Measurements from ENCODE around the gene SMAP1. TPM values are rescaled to one million over a fixed set of nuclear protein-coding genes. Genes with fewer than 3 reads are reported as not detected.

SMAP1 gene
- total RNA-seq, 1 experiment from 2014 or later = 19.5 TPM

GRCh38 chr6:70813885-70814284 lies 146.2 kb downstream of the SMAP1 start:
- no peaks in the 10 kb centered on the region for H3K4me1 ChIP-seq (replicated peaks)
- H3K4me3 ChIP-seq = no peak overlapping the region
- no peak overlapping the region for H3K27ac ChIP-seq
- H3K36me3 ChIP-seq = no peaks in the 10 kb centered on the region
- no peaks in the 10 kb centered on the region for H3K27me3 ChIP-seq (replicated peaks)
- H3K9me3 ChIP-seq (replicated peaks) = no peaks in the 10 kb centered on the region
- DNase-seq (ENCODE audit: low read depth in 1 of 2, low spot score in 2 of 2) = no peak

- DNase-seq (ENCODE audit: low read depth in 1 of 2, low spot score in 2 of 2) = no peak
Measured at GRCh38 chr6:70819646-70820045, 152.0 kb downstream of the SMAP1 start.

GRCh38 chr6:70820778-70821177 lies 153.1 kb downstream of the SMAP1 start:
- no peak for DNase-seq (ENCODE audit: low read depth in 1 of 2, low spot score in 2 of 2)
- H3K4me3 ChIP-seq = no peak overlapping the region
- no peaks in the 10 kb centered on the region for H3K27me3 ChIP-seq (replicated peaks)
- H3K27ac ChIP-seq = no peak overlapping the region
- no peaks in the 10 kb centered on the region for H3K4me1 ChIP-seq (replicated peaks)
- no peaks in the 10 kb centered on the region for H3K36me3 ChIP-seq
- H3K9me3 ChIP-seq (replicated peaks) = no peaks in the 10 kb centered on the region

More at GRCh38 chr6:70819646-70820045, 152.0 kb downstream of the SMAP1 start:
- Histone ChIP-seq H3K36me3 (no peaks in the 10 kb centered on the region), H3K4me3 (no peak overlapping the region), H3K27ac (no peak overlapping the region), H3K27me3 (replicated peaks) (no peaks in the 10 kb centered on the region), H3K9me3 (replicated peaks) (no peaks in the 10 kb centered on the region), H3K4me1 (replicated peaks) (no peaks in the 10 kb centered on the region)

GRCh38 chr6:70821751-70822150 lies 154.1 kb downstream of the SMAP1 start:
- H3K27ac ChIP-seq = no peak overlapping the region
- no peaks in the 10 kb centered on the region for H3K9me3 ChIP-seq (replicated peaks)
- no peaks in the 10 kb centered on the region for H3K4me1 ChIP-seq (replicated peaks)
- H3K4me3 ChIP-seq = no peak overlapping the region
- no peak for DNase-seq (ENCODE audit: low read depth in 1 of 2, low spot score in 2 of 2)
- H3K27me3 ChIP-seq (replicated peaks) = no peaks in the 10 kb centered on the region
- H3K36me3 ChIP-seq = no peaks in the 10 kb centered on the region

- Histone ChIP-seq H3K36me3 (no peaks in the 10 kb centered on the region), H3K4me1 (replicated peaks) (no peaks in the 10 kb centered on the region), H3K9me3 (replicated peaks) (no peaks in the 10 kb centered on the region), H3K27ac (no peak overlapping the region), H3K4me3 (no peak overlapping the region), H3K27me3 (replicated peaks) (no peaks in the 10 kb centered on the region)
- no peak for DNase-seq (ENCODE audit: low read depth in 1 of 2, low spot score in 2 of 2)
Measured at GRCh38 chr6:70823651-70824050, 156.0 kb downstream of the SMAP1 start.

- Histone ChIP-seq H3K4me3 (no peak overlapping the region), H3K27me3 (replicated peaks) (no peaks in the 10 kb centered on the region), H3K4me1 (replicated peaks) (no peaks in the 10 kb centered on the region), H3K36me3 (no peaks in the 10 kb centered on the region), H3K9me3 (replicated peaks) (no peaks in the 10 kb centered on the region), H3K27ac (no peak overlapping the region)
- no peak for DNase-seq (ENCODE audit: low read depth in 1 of 2, low spot score in 2 of 2)
Measured at GRCh38 chr6:70831427-70831826, 163.7 kb downstream of the SMAP1 start.

GRCh38 chr6:70834520-70834919 lies 166.8 kb downstream of the SMAP1 start:
- no peaks in the 10 kb centered on the region for H3K27me3 ChIP-seq (replicated peaks)
- H3K36me3 ChIP-seq = no peaks in the 10 kb centered on the region
- H3K9me3 ChIP-seq (replicated peaks) = no peaks in the 10 kb centered on the region
- no peaks in the 10 kb centered on the region for H3K4me1 ChIP-seq (replicated peaks)
- no peak overlapping the region for H3K4me3 ChIP-seq
- DNase-seq (ENCODE audit: low read depth in 1 of 2, low spot score in 2 of 2) = no peak
- H3K27ac ChIP-seq = no peak overlapping the region

- Histone ChIP-seq H3K9me3 (replicated peaks) (no peaks in the 10 kb centered on the region), H3K27ac (no peak overlapping the region), H3K4me1 (replicated peaks) (no peaks in the 10 kb centered on the region), H3K4me3 (no peak overlapping the region), H3K36me3 (no peaks in the 10 kb centered on the region), H3K27me3 (replicated peaks) (no peaks in the 10 kb centered on the region)
- no peak for DNase-seq (ENCODE audit: low read depth in 1 of 2, low spot score in 2 of 2)
Measured at GRCh38 chr6:70838907-70839285, 171.2 kb downstream of the SMAP1 start.

- Histone ChIP-seq H3K27me3 (replicated peaks) (no peaks in the 10 kb centered on the region), H3K36me3 (no peaks in the 10 kb centered on the region), H3K27ac (no peak overlapping the region), H3K4me3 (no peak overlapping the region), H3K4me1 (replicated peaks) (no peaks in the 10 kb centered on the region), H3K9me3 (replicated peaks) (no peaks in the 10 kb centered on the region)
- no peak for DNase-seq (ENCODE audit: low read depth in 1 of 2, low spot score in 2 of 2)
Measured at GRCh38 chr6:70839286-70840266, 171.9 kb downstream of the SMAP1 start.

GRCh38 chr6:70841112-70841511 lies 173.4 kb downstream of the SMAP1 start:
- H3K9me3 ChIP-seq (replicated peaks) = no peaks in the 10 kb centered on the region
- no peaks in the 10 kb centered on the region for H3K27me3 ChIP-seq (replicated peaks)
- H3K36me3 ChIP-seq = no peaks in the 10 kb centered on the region
- no peaks in the 10 kb centered on the region for H3K4me1 ChIP-seq (replicated peaks)
- no peak for DNase-seq (ENCODE audit: low read depth in 1 of 2, low spot score in 2 of 2)
- H3K27ac ChIP-seq = no peak overlapping the region
- H3K4me3 ChIP-seq = no peak overlapping the region

- Histone ChIP-seq H3K4me3 (no peak overlapping the region), H3K27ac (no peak overlapping the region), H3K9me3 (replicated peaks) (no peaks in the 10 kb centered on the region), H3K27me3 (replicated peaks) (no peaks in the 10 kb centered on the region), H3K36me3 (no peaks in the 10 kb centered on the region), H3K4me1 (replicated peaks) (no peaks in the 10 kb centered on the region)
- DNase-seq (ENCODE audit: low read depth in 1 of 2, low spot score in 2 of 2) = no peak
Measured at GRCh38 chr6:70842541-70842940, 174.9 kb downstream of the SMAP1 start.

- H3K9me3 ChIP-seq (replicated peaks) = no peaks in the 10 kb centered on the region
- no peak for DNase-seq (ENCODE audit: low read depth in 1 of 2, low spot score in 2 of 2)
- H3K4me1 ChIP-seq (replicated peaks) = no peaks in the 10 kb centered on the region
- H3K27me3 ChIP-seq (replicated peaks) = no peaks in the 10 kb centered on the region
- no peak overlapping the region for H3K4me3 ChIP-seq
- H3K27ac ChIP-seq = no peak overlapping the region
- H3K36me3 ChIP-seq = no peaks in the 10 kb centered on the region
Measured at GRCh38 chr6:70843328-70843918, 175.7 kb downstream of the SMAP1 start.

GRCh38 chr6:70844301-70844700 lies 176.6 kb downstream of the SMAP1 start:
- no peaks in the 10 kb centered on the region for H3K36me3 ChIP-seq
- H3K27me3 ChIP-seq (replicated peaks) = no peaks in the 10 kb centered on the region
- no peaks in the 10 kb centered on the region for H3K9me3 ChIP-seq (replicated peaks)
- no peak for DNase-seq (ENCODE audit: low read depth in 1 of 2, low spot score in 2 of 2)
- no peak overlapping the region for H3K4me3 ChIP-seq
- no peaks in the 10 kb centered on the region for H3K4me1 ChIP-seq (replicated peaks)
- no peak overlapping the region for H3K27ac ChIP-seq

GRCh38 chr6:70846207-70846835 lies 178.6 kb downstream of the SMAP1 start:
- H3K4me3 ChIP-seq = no peak overlapping the region
- no peaks in the 10 kb centered on the region for H3K36me3 ChIP-seq
- no peaks in the 10 kb centered on the region for H3K27me3 ChIP-seq (replicated peaks)
- no peaks in the 10 kb centered on the region for H3K9me3 ChIP-seq (replicated peaks)
- no peaks in the 10 kb centered on the region for H3K4me1 ChIP-seq (replicated peaks)
- H3K27ac ChIP-seq = no peak overlapping the region
- no peak for DNase-seq (ENCODE audit: low read depth in 1 of 2, low spot score in 2 of 2)
